GM12865 (cell line): Measurements from ENCODE around the gene EIF5.

ENCODE experiments used
- DNase-seq: peaks from one replicate; pipeline ENCODE4 v3.0.0; 2010; ENCODE audit warnings: low read depth
- H3K4me3 ChIP-seq: 2 replicates; pipeline ENCODE4 v1.5.1; 2011; ENCODE audit warnings: mild to moderate bottlenecking, low read depth, low read length, control low read depth
- TF ChIP-seq, protein P1 (sequence below): IDR thresholded peaks from 2 replicates; pipeline ENCODE4 v1.5.1; 2011; ENCODE audit warnings: low read length, control low read depth, low read depth, inconsistent platforms; ENCODE audit not compliant: insufficient read depth; ENCODE audit errors: missing control alignments

Gene EIF5

DNA sequence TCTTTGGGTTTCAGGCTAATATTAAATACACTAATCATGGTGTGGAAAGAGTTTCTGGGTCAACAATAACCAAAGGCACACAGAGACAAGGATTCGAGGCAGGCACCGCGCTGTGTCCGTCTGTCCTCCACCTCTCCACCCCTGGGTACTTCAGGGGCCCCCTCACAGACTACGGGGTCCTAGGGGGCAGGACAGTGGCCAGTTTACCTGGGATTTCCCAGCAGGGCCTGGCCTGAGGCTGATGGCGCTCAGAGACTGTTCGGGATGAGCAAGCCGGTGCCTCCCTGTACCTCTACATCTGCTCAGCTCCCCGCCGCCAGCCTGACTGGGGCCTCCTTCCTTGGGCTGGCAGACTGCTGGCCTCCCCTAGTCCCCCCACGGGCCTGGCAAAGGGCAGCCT is 18.1 kb upstream of the EIF5 start:
- TF ChIP-seq, protein P1, sequence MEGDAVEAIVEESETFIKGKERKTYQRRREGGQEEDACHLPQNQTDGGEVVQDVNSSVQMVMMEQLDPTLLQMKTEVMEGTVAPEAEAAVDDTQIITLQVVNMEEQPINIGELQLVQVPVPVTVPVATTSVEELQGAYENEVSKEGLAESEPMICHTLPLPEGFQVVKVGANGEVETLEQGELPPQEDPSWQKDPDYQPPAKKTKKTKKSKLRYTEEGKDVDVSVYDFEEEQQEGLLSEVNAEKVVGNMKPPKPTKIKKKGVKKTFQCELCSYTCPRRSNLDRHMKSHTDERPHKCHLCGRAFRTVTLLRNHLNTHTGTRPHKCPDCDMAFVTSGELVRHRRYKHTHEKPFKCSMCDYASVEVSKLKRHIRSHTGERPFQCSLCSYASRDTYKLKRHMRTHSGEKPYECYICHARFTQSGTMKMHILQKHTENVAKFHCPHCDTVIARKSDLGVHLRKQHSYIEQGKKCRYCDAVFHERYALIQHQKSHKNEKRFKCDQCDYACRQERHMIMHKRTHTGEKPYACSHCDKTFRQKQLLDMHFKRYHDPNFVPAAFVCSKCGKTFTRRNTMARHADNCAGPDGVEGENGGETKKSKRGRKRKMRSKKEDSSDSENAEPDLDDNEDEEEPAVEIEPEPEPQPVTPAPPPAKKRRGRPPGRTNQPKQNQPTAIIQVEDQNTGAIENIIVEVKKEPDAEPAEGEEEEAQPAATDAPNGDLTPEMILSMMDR, result no peak
- DNase-seq, result no peak
- H3K4me3 ChIP-seq, result no peak overlapping the region

DNA sequence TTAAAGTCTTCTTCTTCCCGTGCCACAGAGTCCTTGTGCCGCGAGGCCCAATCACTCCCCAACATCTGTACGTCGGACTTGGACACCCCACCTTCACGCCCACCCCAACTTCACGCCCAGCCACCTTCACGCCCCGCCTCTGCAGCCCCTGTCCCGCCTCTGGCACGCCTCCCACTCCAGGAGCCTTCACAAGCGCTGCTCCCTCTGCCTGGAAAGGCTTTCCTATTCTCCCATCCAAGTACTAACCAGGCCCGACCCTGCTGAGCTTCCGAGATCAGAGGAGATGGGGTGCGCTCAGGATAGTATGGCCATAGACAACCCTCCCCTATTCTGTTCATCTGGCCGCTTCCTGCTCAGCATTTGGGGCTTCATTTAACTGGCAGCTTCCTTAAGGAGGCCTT is 17.3 kb upstream of the EIF5 start:
- H3K4me3 ChIP-seq, result no peak overlapping the region
- TF ChIP-seq, protein P1, result no peak
- no peak for DNase-seq

DNA sequence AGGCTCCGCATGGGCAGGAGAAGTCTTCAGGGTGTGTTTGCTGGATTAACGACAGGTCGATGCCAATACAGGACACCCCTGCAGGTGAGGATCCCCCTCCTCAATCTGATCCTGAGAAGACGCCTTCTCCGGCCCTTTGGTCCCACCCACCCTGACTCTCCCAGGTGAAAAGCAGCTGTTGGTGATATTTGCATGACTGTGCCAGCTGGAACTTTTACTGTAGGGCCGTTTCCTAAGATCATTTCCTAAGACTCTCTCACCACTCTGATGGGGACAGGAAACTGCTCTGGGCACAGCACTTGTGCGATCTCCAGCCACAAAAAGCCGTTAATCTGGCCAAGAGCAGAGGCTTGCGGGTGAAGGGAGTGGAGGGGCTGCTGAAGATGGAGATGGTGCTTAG is 16.8 kb upstream of the EIF5 start:
- TF ChIP-seq, protein P1, result no peak
- H3K4me3 ChIP-seq, result no peak overlapping the region
- no peak for DNase-seq

DNA sequence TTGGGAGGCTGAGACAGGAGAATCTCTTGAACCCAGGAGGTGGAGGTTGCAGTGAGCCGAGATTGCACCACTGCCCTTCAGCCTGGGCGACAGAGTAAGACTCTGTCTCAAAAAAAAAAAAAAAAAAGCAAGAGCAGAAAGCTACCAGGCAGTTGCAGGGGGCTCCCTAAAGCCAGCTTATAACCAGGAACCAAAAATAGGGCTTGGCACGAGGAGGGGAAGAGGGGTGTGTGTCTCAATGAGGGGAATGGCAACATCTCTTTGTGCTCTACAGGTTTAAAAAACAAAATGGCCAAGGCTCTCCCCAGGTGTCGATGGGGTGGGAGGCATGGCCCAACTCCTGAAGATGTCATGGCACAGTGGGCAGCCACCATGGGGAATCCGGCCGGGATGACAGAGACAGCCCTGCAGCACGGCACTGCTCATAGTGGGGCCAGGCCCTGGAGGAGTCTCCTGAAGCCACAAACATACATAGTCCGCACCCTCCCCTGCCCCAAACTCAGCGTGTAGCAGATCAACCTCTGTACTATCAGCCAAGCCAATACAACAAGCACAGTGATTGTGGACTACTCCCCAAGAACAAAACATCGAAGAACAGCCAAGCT is 16.0 kb upstream of the EIF5 start:
- TF ChIP-seq, protein P1, result no peak
- H3K4me3 ChIP-seq, result peak overlapping the region; percentile 55; the same call in 1 of the 2 replicates
- DNase-seq, result no peak

DNA sequence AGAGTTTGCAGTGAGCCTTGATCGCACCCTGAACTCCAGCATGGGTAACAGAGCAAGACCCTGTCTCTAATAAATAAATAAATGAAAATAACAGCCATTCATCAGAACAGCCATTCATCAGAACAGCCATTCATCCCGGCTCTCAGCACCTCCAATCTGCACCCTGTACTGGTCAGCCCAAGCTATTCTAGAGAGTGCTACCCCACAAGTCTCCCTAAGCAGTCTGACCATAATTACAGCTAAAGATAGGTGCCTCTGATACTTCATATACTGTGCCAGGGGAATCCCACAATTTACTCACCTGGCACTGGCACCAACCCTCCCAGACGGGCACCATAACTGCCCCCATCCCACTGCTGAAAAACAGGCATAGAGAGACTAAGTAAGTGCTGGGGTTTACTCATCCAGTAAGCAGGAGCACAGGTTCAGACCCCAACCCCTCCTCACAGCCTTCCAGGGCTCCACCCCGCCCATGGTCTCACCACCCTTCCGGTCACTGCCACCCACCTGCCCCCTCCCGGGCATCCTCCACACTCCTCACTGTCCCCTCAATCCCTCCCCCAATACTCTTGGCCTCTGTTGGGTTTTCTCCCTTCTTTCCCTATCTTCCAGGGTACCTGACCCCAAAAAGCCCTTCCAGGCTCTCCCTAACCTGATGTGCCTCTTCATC is 15.2 kb upstream of the EIF5 start:
- TF ChIP-seq, protein P1, result no peak
- peak; percentile 49 for DNase-seq
- peak overlapping the region; percentile 55 for H3K4me3 ChIP-seq

DNA sequence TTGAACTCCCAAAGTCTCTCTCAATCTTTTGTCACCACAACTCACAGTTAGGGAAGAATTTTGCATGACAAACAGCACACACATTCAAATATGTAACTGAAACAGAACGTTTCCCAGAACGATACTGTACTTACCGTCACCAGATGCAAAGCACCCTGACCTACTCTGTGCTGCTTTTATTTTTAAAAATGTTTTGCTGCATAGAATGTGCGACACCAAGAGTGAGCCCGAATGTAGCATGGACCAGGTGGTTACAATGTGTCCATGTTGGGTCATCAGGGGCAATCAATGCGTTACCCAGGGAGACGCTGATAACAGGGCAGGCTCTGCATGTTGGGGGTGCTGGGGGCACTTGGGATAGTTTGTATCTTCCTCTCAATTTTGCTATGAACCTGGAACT is 14.6 kb upstream of the EIF5 start:
- peak; percentile 78 for DNase-seq
- H3K4me3 ChIP-seq, result peak overlapping the region; percentile 55
- TF ChIP-seq, protein P1, result no peak

DNA sequence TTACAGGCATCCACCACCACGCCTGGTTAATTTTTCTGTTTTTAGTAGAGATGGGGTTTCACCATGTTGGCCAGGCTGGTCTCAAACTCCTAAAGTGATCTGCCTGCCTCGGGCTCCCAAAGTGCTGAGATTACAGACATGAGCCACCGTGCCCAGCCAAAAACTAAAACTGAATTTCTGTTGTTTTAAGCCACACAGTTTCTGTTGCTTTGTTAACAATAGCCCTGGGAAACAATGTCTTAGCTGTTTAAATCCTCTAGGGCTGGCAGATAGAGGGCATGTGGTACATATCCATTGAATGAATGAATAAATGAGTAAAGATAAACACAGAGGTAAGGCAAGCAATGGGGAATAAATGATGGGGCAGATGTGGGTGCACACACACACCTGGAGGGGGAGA is 8.0 kb upstream of the EIF5 start:
- H3K4me3 ChIP-seq, result no peak overlapping the region
- no peak for DNase-seq
- TF ChIP-seq, protein P1, result no peak
